Measurements from ENCODE around the gene SEL1L. TPM values are rescaled to one million over a fixed set of nuclear protein-coding genes. Genes with fewer than 3 reads are reported as not detected.

Gene SEL1L
- polyA plus RNA-seq, 3 donors: 14.4 to 48.4 (median 42.5) TPM

DNA sequence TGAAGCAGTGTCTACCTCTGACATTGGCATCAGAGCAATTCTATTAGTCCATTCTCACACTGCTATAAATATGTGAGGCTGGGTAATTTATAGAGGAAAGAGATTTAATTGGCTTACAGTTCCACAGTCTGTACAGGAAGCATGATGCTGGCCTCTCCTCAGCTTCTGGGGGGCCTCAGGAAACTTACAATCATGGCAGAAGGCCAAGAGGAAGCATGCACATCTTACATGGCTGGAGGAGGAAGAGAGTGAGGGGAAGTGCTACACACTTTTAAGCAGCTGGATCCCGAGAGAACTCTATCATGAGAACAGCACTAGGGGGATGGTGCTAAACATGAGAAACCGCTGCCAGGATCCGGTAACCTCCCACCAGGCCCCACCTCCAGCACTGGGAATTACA is 25.7 kb upstream of the SEL1L start:
- H3K27me3 Mint-ChIP-seq (ENCODE audit: low read depth in 3 of 3): peaks cover 1 to 2% (median 2%) of the 10 kb centered on the region in 3 donors
- no peak for DNase-seq
- Histone ChIP-seq H3K4me2 (replicated peaks; ENCODE audit: extremely low read depth, low read length, poor library complexity, severe bottlenecking) (no peak overlapping the region), H4K20me1 (ENCODE audit: insufficient read depth, low read length) (no peaks in the 10 kb centered on the region), H3K9ac (ENCODE audit: insufficient read depth, low read length, poor library complexity, severe bottlenecking) (no peak overlapping the region), H2AFZ (ENCODE audit: insufficient read depth, low read depth, low read length, poor library complexity, severe bottlenecking) (no peak overlapping the region), H3K27me3 (ENCODE audit: control insufficient read depth in 2 of 2, insufficient read depth in 2 of 2, low read length in 2 of 2) (no peaks in the 10 kb centered on the region), H3K27ac (ENCODE audit: low read depth in 1 of 2, low read length in 2 of 2) (no peak overlapping the region), H3K4me1 (ENCODE audit: control insufficient read depth in 1 of 2, insufficient read depth in 2 of 2, low read length in 2 of 2) (no peaks in the 10 kb centered on the region), H3K36me3 (replicated peaks in 1 of 2; ENCODE audit: control insufficient read depth in 1 of 2, insufficient read depth in 2 of 2, low read length in 2 of 2) (no peaks in the 10 kb centered on the region), H3K4me3 (replicated peaks in 1 of 3; ENCODE audit: low read depth in 2 of 3, low read length in 3 of 3) (no peak overlapping the region), H3K79me2 (ENCODE audit: insufficient read depth, low read length) (no peaks in the 10 kb centered on the region), H3K9me3 (replicated peaks in 1 of 2; ENCODE audit: control insufficient read depth in 1 of 2, insufficient read depth in 1 of 2, low read length in 2 of 2) (peaks cover 9 to 10% of the 10 kb centered on the region in 2 donors)
- no peak overlapping the region for H3K27ac Mint-ChIP-seq
- peaks cover 3% of the 10 kb centered on the region for H3K4me1 Mint-ChIP-seq
- H3K4me3 Mint-ChIP-seq: no peak overlapping the region
- H3K36me3 Mint-ChIP-seq: no peaks in the 10 kb centered on the region
- intact Hi-C loops (cut with micrococcal nuclease): no loop called here
- H3K9me3 Mint-ChIP-seq: peaks cover 3 to 13% (median 12%) of the 10 kb centered on the region in 7 donors
- 47% methylated on average over 2 of the region's 3 CpGs for WGBS (ENCODE audit: insufficient coverage)
- TF ChIP-seq CTCF (IDR thresholded peaks at IDR 0.05): no peak

DNA sequence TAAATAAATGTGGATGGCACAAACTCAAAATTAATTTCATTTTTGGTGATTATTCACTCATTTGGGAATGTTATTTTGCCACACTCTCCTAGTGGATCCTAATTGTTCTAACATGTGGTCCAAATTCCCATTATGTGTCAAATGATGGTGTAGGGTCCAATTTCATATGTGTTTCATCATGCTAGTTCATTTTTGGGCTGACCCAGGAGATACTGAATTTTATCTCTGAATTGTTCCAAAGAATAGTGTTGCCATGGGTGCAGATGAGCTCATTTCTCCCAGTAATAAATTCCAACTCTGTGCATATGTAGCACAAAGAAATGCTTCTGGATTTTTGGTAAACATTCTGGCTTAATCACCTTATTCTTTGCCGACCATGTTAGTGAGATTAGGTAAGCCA is 23.5 kb upstream of the SEL1L start:
- Histone ChIP-seq H2AFZ (ENCODE audit: insufficient read depth, low read depth, low read length, poor library complexity, severe bottlenecking) (no peak overlapping the region), H3K27ac (ENCODE audit: low read depth in 1 of 2, low read length in 2 of 2) (no peak overlapping the region), H3K9me3 (replicated peaks in 1 of 2; ENCODE audit: control insufficient read depth in 1 of 2, insufficient read depth in 1 of 2, low read length in 2 of 2) (peaks cover 9 to 10% of the 10 kb centered on the region in 2 donors), H3K4me3 (replicated peaks in 1 of 3; ENCODE audit: low read depth in 2 of 3, low read length in 3 of 3) (no peak overlapping the region), H3K4me1 (ENCODE audit: control insufficient read depth in 1 of 2, insufficient read depth in 2 of 2, low read length in 2 of 2) (no peaks in the 10 kb centered on the region), H3K79me2 (ENCODE audit: insufficient read depth, low read length) (no peaks in the 10 kb centered on the region), H3K36me3 (replicated peaks in 1 of 2; ENCODE audit: control insufficient read depth in 1 of 2, insufficient read depth in 2 of 2, low read length in 2 of 2) (no peaks in the 10 kb centered on the region), H3K4me2 (replicated peaks; ENCODE audit: extremely low read depth, low read length, poor library complexity, severe bottlenecking) (no peak overlapping the region), H4K20me1 (ENCODE audit: insufficient read depth, low read length) (no peaks in the 10 kb centered on the region), H3K27me3 (ENCODE audit: control insufficient read depth in 2 of 2, insufficient read depth in 2 of 2, low read length in 2 of 2) (no peaks in the 10 kb centered on the region), H3K9ac (ENCODE audit: insufficient read depth, low read length, poor library complexity, severe bottlenecking) (no peak overlapping the region)
- intact Hi-C loops (cut with micrococcal nuclease): no loop called here
- Mint-ChIP-seq H3K27ac (no peak overlapping the region), H3K9me3 (peaks cover 3 to 16% (median 12%) of the 10 kb centered on the region in 7 donors), H3K4me1 (peaks cover 3% of the 10 kb centered on the region), H3K36me3 (no peaks in the 10 kb centered on the region), H3K27me3 (ENCODE audit: low read depth in 3 of 3) (no peaks in the 10 kb centered on the region), H3K4me3 (no peak overlapping the region)
- no CpG with 5 or more reads among the region's 1 CpG for WGBS (ENCODE audit: insufficient coverage)
- TF ChIP-seq CTCF (IDR thresholded peaks at IDR 0.05): no peak
- no peak for DNase-seq

Measured in CD14-positive monocyte (primary cell).